ENCODE results near the gene KRT78.
"Not testable (repeated sequence)": the region's sequence is repeated elsewhere in the genome, so short reads cannot be mapped to it uniquely, and the experiment has no call there.

The KRT78 gene

DNA sequence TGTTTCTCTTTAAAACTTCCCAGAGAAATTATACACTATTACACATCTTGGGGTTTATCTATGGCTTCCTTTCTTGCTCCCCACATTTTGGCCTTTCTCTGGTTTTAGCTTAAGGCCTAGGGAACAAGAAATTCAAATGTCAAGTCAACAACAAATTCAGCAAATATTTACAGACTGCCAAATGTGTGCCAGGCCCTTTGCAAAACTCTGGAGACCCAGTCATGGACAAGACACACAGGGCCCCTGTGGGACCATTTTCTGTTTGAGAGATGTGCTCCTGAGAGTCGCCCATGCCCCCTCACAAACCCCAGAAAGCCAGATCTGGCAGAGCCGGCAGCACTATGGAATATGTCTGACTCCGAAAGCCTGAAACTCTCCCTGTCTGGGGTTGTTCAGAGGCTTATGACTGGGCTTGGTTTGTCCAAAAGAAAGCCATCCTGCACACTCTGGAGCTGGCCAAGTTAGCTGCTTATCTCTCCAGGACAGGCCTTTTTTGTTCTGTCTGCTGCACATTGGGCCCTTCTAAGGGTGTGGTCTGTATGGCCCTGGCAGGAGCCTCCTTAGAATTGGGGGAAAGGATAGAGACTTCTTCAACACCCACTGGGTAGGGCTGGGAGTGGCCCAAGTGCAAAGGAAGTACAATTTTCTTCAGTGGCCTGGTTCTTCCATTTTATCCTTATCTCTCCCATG is 51.8 kb downstream of the KRT78 start:
- DNase-seq (ENCODE audit: low read depth in 2 of 3, low spot score in 2 of 3): no peak

- DNase-seq (ENCODE audit: low read depth in 2 of 3, low spot score in 2 of 3): no peak
Observed at GRCh38 chr12:52796429-52796794, 52.4 kb downstream of the KRT78 start.

- DNase-seq (ENCODE audit: low read depth in 2 of 3, low spot score in 2 of 3): no peak
Observed at GRCh38 chr12:52795694-52796428, 52.9 kb downstream of the KRT78 start, which contains the start of gene KRT3. KRT3 (minus strand) TSS chr12:52796117; CDS start chr12:52796042, 75 bp downstream.

GRCh38 chr12:52795332-52795674 is 53.5 kb downstream of the KRT78 start:
- not testable (repeated sequence) for DNase-seq (ENCODE audit: low read depth in 2 of 3, low spot score in 2 of 3)

DNA sequence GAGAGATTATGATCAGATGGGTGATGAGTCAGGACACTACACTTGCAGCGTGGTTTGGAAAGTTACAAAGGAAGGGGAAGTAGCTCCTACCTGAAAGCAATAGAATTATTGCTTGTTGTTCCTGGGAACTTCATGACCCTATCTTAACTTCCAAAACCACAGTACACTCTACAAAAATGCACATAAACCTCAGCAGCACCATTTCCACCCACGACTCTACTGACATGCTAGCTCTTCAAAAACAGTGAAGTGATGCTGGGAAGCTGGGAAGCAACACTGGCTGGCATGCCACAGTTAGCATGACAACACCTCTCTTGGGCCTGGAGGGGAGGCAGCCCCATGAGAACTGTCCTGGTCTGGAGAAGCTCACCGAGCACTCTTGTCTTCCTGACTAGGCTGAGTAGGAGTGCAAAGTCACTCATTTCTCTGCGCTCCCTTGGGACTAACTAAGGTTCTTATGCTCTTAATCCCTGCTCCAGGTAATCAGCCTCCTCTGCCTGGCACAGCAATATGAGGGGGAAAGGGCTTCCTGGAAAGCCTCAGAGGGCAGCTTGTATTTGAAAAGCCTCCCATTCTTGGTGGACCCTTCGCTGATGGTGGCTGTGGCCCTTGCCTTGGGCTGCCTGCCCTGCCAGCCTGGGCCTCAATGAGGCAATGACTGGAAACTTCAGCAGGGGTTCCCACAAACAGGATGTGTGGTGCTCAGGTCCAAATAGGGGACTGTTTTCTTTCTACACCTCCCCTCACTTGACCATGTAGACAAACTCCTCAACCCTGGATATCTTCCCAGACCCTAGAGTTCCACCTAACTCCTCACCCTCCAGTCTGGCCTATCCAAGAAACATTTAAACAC is 54.1 kb downstream of the KRT78 start:
- no peak for DNase-seq (ENCODE audit: low read depth in 2 of 3, low spot score in 2 of 3)

DNA sequence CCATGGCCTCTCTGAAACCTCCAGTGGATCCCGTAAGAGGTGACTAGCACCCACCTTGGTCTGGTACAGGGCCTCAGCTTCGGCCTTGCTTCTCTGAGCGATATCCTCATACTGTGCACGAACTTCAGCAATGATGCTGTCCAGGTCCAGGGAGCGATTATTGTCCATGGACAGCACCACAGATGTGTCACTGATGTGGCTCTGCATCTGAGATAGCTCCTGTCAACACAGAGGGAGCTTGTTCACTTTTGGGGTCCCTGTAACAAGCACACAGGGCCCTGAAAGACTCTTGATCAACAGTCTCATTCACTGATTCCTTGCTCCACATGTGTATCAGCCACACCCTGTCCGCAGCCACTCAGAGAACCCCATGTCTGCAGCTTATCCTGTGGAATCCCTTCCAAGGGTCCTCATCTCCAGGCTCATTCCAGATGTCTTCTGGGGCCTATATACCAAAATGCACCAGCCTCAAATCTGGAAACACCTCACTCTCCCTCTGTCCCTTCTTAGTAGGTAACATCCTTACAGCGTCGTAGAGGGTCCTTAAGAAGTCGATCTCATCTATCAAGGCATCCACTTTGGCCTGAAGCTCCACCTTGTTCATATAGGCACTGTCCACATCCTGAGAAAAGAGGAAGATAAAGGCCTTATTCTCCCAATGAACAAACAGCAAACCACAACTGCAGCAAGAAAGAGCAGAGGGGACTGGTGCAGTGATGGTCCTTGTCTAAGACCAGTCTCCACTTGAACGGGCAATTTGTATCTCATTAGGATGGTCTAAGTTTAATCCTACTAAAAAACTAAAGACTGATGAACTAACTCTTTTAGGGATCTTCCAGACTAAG is 56.4 kb downstream of the KRT78 start:
- DNase-seq (ENCODE audit: low read depth in 2 of 3, low spot score in 2 of 3): no peak

DNA sequence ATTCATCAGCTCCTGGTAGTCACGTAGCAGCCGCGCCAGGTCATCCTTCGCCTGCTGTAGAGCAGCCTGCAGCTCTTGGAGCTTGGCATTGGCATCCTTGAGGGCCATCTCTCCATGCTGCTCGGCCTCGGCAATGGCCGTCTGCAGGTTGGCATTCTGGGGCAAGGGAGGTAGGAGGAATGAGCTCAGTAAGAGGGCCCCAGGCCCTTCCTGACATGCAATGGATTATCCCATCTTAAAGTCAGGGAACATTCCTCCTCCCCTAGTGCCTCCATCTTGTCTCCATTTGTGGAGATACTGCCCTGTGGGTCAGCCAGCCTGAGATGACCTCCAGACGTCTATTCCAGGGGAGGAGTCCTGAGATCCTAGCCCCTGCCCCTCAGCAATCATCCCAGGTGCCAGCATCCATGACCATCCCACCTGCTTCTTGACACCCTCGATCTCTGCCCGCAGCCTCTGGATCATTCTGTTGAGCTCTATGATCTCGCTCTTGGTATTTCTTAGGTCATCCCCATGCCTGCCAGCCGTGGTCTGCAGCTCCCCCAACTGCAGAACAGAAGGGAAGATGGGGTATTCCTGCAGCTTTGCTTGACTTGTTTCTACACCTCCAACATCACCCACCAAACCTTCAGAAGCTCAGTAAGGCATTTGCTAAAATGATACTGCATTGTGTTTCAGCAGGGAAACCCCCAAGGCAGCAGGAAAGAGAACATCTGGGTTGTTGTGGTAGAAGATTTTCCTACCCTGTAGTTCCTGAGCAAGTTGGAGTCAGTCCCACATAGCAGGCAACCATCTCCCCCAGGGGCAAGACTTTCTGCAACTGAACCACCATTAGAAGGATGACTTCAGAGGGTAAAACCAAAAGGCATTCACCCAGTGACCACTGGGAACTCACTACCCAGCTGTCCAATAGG is 57.3 kb downstream of the KRT78 start:
- no peak for DNase-seq (ENCODE audit: low read depth in 2 of 3, low spot score in 2 of 3)

DNA sequence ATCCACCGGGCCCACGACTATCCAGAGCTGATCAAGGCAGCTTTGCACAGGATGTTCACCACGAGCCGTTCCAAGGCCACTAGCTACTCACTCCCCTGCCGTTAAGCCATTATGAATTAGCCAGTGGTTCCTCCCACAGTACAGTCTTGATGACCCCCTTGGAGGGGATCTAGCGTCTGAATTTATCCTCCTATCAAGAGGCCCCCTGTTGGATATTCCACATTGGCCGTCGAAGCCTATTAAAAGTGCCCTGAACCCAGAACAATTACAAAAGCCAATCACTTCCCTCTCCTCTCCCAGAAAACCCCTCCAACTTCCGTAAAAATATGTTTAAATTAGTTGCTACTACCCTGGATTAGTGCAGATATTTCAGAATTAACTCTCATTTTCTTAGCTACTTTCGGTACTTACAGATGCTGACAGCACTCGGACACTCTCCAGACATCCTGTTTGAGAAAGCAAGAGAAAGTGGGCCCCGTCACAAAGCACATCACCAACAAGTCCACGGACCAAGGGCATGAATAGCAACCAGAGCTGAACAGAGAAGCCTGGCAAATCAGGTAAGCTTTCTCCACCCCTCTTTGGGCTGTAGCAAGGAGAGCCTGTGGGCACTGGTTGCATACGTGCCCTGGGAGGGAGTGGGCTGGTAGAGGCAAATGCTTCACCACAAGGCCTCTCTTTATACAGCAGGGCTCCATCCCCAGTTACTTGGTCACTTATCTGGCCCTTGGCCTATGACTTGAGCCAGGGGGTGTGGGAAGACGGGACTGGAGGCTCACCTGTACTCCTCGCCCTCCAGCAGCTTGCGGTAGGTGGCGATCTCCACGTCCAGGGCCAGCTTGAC is 58.1 kb downstream of the KRT78 start:
- DNase-seq (ENCODE audit: low read depth in 2 of 3, low spot score in 2 of 3): no peak

- no peak for DNase-seq (ENCODE audit: low read depth in 2 of 3, low spot score in 2 of 3)
Observed at GRCh38 chr12:52789637-52790426, 59.0 kb downstream of the KRT78 start.

GRCh38 chr12:52788876-52789636 is 59.7 kb downstream of the KRT78 start:
- no peak for DNase-seq (ENCODE audit: low read depth in 2 of 3, low spot score in 2 of 3)

- DNase-seq (ENCODE audit: low read depth in 2 of 3, low spot score in 2 of 3): no peak
Observed at GRCh38 chr12:52788192-52788875, 60.5 kb downstream of the KRT78 start.
